Right ventricle myocardium inferior (tissue), 1 donor: Measurements from ENCODE around the gene KCMF1. TPM values are rescaled to one million over a fixed set of nuclear protein-coding genes. Genes with fewer than 3 reads are reported as not detected.

Source experiments
- ATAC-seq: fragments of 200-7000 bp; cut with Tn5 transposase; one replicate; pipeline ENCODE4 v1.9.1; 2020; ENCODE audit warnings: mild to moderate bottlenecking, moderate library complexity
- DNase-seq: peaks from one replicate; pipeline ENCODE4 v3.0.0; 2021; ENCODE audit errors: missing footprints
- intact Hi-C: fragments of 100-400 bp; cut with DNase I; formaldehyde crosslinking; loops from one replicate; pipeline ENCODE4 v1.11.0; 2022
- total RNA-seq: library from RNA; stranded (reverse); fragmentation: NEBNext Ultra II Directional; extraction: Animal tissue kit (Norgen Biotek cat#: 25700); gene quantifications from one replicate; pipeline ENCODE4 v1.2.1, GENCODE V29; 2021
- donor health status: DM: no; HTN: yes; CAD: no; lungs with severe emphysema.

KCMF1 gene
- total RNA-seq, 1 donor from 2014 or later, result 87.5 TPM

DNA sequence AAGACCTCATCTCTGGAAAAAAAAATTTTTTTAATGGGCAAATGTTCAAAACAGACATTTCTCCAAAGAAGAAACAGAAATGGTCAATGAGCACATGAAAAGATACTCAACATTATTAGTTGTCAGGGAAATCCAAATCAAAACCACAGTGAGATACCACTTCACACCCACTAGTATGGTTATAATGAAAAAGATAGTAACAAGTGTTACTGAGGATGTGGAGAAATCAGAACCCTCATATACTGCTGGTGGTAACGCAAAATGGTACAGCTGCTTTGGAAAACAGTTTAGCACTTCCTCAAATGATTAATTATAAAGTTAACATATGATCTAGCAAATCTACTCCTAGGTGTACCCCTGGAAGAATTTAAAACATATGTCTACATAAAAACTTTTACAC lies 133.3 kb downstream of the KCMF1 start:
- intact Hi-C loops, result no loop called here
- ATAC-seq (no peak), DNase-seq (no peak)

DNA sequence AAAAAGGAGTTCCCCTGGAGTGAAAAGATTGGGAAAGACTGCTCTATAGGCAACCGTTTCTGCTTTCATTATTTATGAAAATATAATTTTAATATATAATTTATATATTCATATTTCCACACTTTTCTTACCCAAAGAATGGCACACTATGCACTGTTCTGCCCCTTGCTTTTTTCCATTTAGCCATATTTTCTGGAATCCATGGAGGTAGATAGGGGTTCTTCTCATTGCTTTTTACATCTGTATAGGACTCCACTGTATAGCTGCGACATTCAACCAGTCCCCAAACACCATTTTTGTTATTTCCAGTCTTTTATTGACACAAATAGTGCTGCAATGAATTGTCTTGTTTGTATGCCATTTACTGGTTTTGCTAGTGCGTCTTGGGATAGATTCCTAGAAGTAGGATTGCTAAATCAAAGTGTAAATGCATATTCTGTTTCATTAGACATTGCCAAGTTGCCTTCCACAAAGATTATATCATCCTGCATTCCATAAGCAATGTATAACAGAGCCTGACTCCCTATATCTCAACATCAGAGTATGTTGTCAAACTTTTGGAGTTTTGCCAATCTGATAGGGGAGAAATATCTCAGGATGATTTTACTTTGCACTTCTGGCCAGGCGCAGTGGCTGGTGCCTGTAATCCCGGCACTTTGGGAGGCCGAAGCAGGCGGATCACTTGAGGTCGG lies 135.7 kb downstream of the KCMF1 start:
- ATAC-seq (no peak), DNase-seq (no peak)
- intact Hi-C loops, result no loop called here

Other genes starting within 250 kb of the KCMF1 start
- 0.73 TPM for gene TRABD2A, start 90.1 kb upstream of the KCMF1 start, total RNA-seq
- gene TMSB10, start 65.5 kb upstream of the KCMF1 start, total RNA-seq, result 571 TPM
- 9.3 TPM for gene TCF7L1, start 162.2 kb downstream of the KCMF1 start, total RNA-seq